Fibroblast of lung (primary cell): Measurements from ENCODE around the gene DNMT3B.

Experiments used
- EZH2 ChIP-seq: IDR thresholded peaks from 2 replicates; pipeline ENCODE4 v1.5.1; 2012; ENCODE audit warnings: low read length, control low read depth, mild to moderate bottlenecking; ENCODE audit errors: missing control alignments
- TF ChIP-seq, protein P1 (sequence below), 2 donors: IDR thresholded peaks in 1 of 2; conservative IDR thresholded peaks in 1 of 2; 1 replicate in 1 of 2; 2 replicates in 1 of 2; pipeline ENCODE4 v1.5.1; 2011 to 2012; ENCODE audit warnings: low read length in 2 of 2, control low read depth in 1 of 2, inconsistent platforms in 1 of 2, low read depth in 1 of 2, mild to moderate bottlenecking in 1 of 2

DNA sequence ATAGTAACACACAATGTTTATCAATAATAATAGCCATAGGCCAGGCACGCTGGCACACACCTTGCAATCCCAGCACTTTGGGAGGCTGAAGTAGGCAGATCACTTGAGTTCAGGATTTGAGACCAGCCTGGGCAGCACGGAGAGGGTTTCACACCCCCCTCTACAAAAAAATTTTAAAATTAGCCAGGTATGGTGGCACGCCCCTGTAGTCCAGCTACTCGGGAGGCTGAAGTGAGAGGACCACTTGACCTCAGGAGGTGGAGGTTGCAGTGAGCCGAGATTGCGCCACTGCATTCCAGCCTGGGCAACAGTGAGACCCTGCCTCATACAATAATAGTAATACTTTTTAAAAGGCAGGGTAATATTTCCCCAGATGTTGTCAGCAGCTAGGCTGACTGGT, 49.7 kb downstream of the DNMT3B start:
- TF ChIP-seq, protein P1, sequence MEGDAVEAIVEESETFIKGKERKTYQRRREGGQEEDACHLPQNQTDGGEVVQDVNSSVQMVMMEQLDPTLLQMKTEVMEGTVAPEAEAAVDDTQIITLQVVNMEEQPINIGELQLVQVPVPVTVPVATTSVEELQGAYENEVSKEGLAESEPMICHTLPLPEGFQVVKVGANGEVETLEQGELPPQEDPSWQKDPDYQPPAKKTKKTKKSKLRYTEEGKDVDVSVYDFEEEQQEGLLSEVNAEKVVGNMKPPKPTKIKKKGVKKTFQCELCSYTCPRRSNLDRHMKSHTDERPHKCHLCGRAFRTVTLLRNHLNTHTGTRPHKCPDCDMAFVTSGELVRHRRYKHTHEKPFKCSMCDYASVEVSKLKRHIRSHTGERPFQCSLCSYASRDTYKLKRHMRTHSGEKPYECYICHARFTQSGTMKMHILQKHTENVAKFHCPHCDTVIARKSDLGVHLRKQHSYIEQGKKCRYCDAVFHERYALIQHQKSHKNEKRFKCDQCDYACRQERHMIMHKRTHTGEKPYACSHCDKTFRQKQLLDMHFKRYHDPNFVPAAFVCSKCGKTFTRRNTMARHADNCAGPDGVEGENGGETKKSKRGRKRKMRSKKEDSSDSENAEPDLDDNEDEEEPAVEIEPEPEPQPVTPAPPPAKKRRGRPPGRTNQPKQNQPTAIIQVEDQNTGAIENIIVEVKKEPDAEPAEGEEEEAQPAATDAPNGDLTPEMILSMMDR (conservative IDR thresholded peaks at IDR 0.05 in 1 of 2, IDR thresholded peaks at IDR 0.05 in 1 of 2; ENCODE audit: low read depth in 1 of 2, low read length in 2 of 2) = no peak
- no peak for TF ChIP-seq EZH2
